T-helper 2 cell (primary cell): ENCODE data around the gene MOV10.
A peak's percentile ranks its signal among the peaks of the same experiment; 100 is the strongest.

Experiments
- DNase-seq, 5 experiments: peaks; one replicate each; pipeline versions ENCODE4 v3.0.0 to v3.0.0-alpha.2; 2012 to 2022

The MOV10 gene

GRCh38 chr1:112674986-112675727, 698 bp downstream of the MOV10 start:
- DNase-seq = peak in 3 of 5 experiments; percentile 8 to 44 (median 20)

- no peak for DNase-seq
Observed at GRCh38 chr1:112675728-112676381, 1.4 kb downstream of the MOV10 start.

- no peak for DNase-seq
Observed at GRCh38 chr1:112676543-112676942, 2.1 kb downstream of the MOV10 start.

- DNase-seq = no peak
Observed at GRCh38 chr1:112677501-112677900, 3.0 kb downstream of the MOV10 start.

GRCh38 chr1:112678605-112679004, 4.1 kb downstream of the MOV10 start:
- DNase-seq = no peak

GRCh38 chr1:112685913-112686312, 11.5 kb downstream of the MOV10 start:
- no peak for DNase-seq

GRCh38 chr1:112686417-112686816, 12.0 kb downstream of the MOV10 start:
- no peak for DNase-seq

GRCh38 chr1:112686835-112687234, 12.4 kb downstream of the MOV10 start:
- DNase-seq = no peak

GRCh38 chr1:112687361-112687760, 12.9 kb downstream of the MOV10 start:
- DNase-seq = no peak

GRCh38 chr1:112687785-112688496, 13.5 kb downstream of the MOV10 start:
- no peak for DNase-seq

- no peak for DNase-seq
Observed at GRCh38 chr1:112688781-112689193, 14.3 kb downstream of the MOV10 start.

GRCh38 chr1:112689196-112689841, 14.9 kb downstream of the MOV10 start:
- DNase-seq = no peak

- DNase-seq = no peak
Observed at GRCh38 chr1:112689842-112690237, 15.4 kb downstream of the MOV10 start.

GRCh38 chr1:112692681-112693080, 18.2 kb downstream of the MOV10 start:
- DNase-seq = no peak

GRCh38 chr1:112693821-112694220, 19.4 kb downstream of the MOV10 start:
- DNase-seq = no peak

- DNase-seq = no peak
Observed at GRCh38 chr1:112694363-112694929, 20.0 kb downstream of the MOV10 start.

- no peak for DNase-seq
Observed at GRCh38 chr1:112695276-112695675, 20.8 kb downstream of the MOV10 start.

- no peak for DNase-seq
Observed at GRCh38 chr1:112696578-112697314, 22.3 kb downstream of the MOV10 start.

- DNase-seq = no peak
Observed at GRCh38 chr1:112697781-112698201, 23.3 kb downstream of the MOV10 start.

GRCh38 chr1:112698366-112699310, 24.2 kb downstream of the MOV10 start:
- DNase-seq = no peak
